Hematopoietic multipotent progenitor cell treated with erythropoietin and hydrocortisone succinate and interleukin-3 and kit ligand, for 15 days (in vitro differentiated cells): Measurements from ENCODE around the gene SSH2.
"Not testable (repeated sequence)": the region's sequence is repeated elsewhere in the genome, so short reads cannot be mapped to it uniquely, and the experiment has no call there.

Source experiments
- DNase-seq: peaks from one replicate; pipeline ENCODE4 v3.0.0-alpha.2; 2015; ENCODE audit warnings: low spot score

SSH2 gene

DNA sequence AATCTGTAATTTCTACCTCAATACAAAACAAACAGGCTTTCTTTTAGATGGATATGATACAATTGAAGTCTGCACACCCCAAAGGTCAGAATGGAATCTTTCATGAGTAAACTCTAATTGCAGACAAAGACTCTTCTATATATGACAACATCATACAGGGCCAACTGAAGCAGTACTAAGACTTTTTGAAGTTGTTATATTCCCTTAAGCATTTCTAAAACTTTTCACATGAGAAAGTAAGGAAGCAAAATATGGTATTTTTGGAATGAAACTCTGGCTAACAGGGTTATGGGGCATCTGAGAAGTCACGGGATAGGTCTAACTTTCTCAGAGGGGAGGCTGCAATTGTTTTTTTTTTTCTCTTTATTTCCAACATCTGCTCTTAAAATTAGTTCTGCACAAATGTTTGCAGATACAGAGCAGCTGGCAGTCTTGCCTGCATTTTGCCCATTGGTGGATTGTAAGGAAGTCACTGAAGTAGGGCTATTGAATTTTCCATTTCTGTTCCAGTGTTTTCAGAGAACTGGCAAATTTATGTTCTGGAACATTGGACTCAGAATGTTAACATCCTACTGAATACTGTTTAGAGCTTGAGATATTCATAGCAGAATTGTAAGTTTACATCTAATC is 59.1 kb downstream of the SSH2 start:
- DNase-seq: no peak

DNA sequence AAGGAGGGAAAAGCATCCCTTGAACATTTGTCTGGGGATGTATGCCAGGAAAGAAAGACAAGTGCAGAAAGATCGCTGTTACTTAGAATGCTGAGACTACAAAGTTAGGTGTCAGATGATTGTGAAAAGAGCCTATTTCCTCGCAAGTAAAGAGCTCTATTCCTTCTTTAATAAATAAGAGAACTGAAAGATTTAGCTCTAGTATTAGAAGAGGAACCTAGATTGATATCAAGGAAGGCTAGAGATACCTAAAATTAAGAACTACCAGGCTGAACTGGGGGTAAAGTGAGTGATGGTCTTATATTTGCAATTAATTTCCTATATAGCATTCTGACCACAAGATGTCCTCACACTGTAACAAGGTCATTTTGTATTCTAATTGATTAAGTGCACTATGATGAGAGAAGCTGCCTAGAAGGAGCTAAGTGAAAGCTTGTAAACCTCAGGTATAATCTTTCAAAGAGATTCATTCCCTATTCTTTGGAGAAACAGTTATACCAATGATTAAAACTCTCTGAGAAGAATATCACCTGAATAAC is 62.3 kb downstream of the SSH2 start:
- DNase-seq: no peak

DNA sequence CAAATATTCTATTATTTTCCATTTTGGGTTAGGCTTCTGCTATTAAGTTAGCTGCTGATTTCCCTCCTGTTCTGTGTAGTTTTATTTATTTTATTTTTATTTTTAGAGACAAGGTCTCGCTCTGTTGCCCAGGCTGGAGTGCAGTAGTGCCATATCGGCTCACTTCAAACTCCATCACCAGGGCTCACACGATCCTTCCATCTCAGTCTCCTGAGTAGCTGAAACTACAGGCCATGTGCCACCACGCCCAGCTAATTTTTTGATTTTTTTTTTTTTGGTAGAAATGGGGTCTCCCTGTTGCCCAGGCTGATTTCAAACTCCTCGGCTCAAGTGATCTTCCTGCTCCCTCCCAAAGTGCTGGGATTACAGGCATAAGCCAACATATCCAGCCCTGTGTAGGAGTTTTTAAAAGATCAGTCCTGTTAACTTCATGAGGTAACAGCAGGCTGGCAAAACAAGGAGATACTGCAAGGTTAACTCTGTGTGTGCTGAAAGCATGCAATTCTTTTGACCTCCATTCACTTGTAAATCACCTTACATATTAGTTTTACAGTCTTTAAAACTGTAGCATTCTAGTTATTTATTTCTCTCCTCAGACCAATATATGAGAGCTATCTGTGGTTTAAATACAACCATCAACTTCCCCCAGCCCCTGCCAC is 63.2 kb downstream of the SSH2 start:
- no peak for DNase-seq

DNA sequence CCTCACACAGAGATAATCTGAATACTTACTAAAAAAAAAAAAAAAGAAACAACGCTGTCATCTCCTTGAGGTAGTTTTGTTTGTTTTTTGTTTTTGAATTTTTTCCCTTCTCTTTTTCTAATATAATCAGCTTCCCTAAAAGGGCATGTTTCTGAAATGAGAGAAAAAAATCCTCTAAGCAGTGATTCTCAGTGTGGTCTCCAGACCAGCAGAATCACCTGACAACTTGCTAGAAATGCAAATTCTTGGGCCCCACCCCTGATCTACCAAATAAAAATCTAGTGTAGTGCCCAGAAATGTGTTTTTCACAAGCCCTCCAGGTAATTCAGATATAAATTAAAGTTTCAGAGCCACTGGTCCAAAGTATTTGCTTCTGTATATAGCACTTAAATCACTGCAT is 65.4 kb downstream of the SSH2 start:
- DNase-seq: no peak

DNA sequence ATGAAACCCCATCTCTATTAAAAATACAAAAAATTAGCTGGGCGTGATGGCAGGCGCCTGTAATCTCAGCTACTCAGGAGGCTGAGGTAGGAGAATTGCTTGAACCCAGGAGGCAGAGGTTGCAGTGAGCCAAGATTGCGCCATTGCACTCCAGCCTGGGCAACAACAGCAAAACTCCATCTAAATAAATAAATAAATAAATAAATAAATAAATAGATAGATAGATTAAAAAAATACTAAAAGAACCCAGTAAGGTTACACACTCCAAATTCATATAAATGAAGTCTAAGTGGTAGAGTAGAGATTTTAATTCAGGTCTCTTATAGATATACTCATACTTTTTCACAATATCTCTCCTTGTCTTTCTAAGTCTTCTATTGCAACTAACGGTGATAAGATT is 65.9 kb downstream of the SSH2 start:
- DNase-seq: not testable (repeated sequence)

DNA sequence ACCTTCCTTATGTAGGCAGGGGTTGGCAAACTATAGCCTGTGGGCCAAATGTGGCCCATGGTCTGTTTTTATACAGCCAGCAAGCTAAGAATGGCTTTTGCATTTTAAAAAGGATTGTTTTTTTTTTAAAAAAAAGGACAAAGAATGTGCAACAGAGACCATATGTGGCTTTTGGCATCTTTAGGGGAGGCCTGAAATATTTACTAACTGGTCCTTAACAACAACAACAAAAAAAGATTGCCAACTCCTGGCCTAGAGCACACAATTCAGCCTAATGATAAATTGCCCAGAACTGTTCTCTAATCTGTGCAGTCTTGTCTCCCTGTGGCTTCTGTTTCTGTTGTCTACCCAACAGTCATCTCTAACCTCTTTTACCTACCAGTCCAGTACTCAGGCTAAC is 67.1 kb downstream of the SSH2 start:
- DNase-seq: no peak

DNA sequence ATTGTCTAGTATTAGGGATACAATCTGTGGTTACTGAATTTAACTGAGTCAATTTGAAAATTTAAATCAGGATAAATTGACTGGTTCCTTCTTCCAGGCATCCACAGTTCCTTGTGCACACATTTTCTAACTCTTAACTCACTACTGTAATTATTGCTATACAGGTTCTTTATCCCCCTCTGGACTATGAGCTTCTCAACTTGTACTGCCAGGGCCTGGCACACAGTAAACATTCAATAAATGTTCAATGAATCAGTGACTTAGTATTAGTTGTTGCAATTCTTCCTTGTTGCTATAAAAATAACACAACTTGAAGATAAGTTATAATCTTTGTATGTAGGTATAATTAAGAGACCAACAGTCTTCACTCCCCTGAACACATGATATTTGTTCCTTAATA is 67.9 kb downstream of the SSH2 start:
- DNase-seq: no peak

DNA sequence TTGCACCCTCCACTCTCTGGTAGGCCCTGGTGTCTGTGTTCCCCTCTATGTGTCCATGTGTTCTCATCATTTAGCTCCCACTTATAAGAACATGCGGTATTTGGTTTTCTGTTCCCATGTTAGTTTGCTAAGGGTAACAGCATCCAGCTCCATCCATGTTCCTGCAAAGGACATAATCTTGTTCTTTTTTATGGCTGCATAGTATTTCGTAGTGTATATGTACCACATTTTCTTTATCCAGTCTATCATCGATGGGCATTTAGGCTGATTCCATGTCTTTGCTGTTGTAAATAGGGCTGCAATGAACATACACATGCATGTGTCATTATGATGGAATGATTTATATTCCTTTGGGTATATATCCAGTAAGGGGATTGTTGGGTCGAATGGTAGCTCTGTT is 70.6 kb downstream of the SSH2 start:
- DNase-seq: not testable (repeated sequence)

DNA sequence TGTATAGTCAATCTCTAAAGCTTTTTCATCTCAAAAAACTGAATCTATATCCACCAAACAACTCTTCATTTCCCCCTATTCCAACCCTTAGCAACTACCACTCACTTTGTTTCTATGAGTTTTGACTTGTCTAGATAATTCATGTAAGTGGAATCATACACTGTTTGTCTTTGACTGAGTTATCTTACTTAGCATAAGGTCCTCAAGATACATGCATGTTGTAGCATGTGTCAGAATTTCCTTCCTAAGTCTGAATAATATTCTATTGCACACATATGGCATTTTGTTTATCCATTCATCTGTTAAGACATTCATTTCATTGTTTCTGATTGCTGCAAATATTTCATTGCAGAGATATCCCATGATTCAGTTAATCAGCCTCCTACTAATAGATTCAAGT is 72.2 kb downstream of the SSH2 start:
- DNase-seq: no peak

DNA sequence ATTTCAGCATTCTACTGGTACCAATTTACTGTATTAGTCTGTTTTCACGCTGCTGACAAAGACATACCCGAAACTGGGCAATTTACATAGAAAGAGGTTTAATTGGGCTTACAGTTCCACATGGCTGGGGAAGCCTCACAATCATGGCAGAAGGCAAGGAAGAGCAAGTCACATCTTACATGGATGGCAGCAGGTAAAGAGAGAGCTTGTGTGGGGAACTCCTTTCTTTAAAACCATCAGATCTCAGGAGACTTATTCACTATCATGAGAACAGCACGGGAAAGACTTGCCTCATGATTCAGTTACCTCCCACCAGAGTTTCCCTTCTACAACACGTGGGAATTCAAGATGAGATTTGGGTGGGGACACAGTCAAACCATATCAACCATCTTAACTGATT is 72.9 kb downstream of the SSH2 start:
- not testable (repeated sequence) for DNase-seq

DNA sequence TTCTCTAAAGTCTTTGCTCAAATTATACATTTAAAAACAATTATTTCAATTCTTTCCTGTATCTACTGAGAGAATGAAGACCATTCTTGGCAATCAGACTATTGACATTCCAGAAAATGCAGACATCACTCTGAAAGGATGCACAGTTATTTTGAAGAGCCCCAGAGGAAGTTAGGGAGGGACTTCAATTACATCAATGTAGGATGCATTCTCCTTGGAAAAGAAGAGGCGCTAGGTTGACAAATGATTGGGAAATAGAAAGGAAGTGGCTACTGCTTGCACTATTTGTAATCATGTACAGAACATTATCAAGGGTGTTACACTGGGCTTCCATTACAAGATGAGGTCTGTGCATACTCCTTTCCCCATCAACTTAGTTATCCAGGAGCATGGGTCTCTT is 74.3 kb downstream of the SSH2 start:
- no peak for DNase-seq

DNA sequence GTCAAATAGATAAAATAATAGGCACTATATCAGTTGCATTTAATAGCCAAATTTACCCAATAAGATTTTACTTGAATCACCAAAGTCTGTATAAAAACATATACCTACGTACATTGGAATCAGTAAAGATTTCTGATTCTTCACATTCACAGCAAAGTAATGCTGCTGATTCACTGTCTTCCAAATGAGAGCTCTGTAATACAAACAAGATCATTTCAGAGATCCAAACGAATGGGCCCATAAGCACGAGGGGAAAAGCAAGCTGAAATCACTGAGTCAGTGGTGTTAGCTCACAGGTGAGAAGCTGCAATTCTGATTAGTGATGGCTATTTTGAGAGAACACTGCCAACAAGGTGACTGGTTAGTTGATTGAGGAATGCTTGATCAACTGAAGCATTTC is 81.3 kb downstream of the SSH2 start:
- DNase-seq: no peak

DNA sequence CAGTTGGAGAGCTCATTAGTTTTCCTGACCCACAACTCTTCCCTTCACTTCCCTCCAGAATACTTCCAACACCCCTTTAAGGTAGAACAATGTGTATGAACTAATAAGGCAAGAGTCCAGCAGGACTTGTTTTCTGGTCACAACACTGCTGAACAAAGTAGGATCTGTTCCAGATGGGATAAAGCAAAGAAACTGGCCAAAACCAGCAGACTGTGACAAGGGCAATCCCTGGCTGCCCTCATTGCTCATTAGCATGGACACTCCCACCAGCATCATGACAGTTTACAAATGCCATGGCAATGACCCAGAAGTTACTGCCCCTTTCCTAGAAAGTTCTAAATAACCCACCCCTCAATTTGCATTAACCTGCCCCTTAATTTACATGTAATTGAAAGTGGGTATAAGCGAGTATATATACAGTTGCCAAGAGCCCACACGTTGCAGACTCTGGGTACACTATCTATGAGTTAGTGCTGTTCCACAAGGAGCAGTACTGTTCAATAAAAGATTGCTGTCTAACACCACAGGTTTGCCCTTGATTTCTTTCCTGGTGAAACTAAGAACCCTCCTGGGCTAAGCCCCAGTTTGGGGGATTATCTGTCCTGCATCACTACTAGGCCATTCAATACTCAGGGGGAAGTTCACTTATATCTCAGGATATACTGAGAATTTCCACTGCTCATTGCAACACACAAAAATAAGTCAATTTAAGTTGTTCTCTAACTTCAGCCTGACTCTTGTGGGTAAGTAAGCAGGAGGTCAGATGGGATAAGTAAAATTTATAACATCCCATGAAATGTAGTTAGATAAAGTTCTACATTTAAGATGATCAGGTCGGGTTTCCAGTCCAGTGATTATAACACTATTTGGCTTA is 82.3 kb downstream of the SSH2 start:
- DNase-seq: no peak

DNA sequence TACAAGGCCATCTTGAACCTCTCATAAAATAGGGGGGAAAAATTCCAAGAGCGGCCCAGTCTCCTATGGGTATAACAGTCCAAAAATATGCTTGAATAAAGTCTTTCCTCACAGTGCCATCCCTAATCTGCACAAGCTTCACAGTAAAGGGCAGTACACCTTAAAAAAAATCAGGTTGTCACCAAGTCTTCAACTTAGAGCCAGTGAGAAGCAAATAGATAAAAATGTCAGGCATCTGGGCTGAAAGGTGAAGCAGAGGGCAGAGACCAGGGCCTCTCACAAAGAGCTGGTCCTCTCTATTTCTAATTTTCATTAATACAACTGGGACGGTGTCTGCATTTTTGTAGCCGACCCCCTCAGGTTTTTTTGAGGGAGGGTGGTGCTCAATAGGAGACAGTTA is 82.9 kb downstream of the SSH2 start:
- DNase-seq: no peak

DNA sequence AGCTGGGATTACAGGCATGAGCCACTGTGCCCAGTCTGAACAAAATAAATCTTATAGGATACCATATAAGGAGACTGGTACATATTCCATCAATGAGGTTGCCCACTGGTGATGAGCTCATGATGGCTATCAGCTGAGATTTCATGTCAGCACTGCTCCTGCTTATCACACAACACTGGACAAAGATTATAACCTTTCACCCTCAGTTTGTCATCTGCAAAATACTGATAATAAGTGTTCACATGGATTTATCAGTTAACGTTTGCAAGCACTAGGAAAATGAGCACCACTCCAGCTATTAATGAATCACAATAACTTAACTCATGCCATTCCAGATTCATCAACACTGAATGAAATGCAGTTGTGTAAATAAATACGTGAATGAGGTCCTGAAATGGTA is 83.7 kb downstream of the SSH2 start:
- no peak for DNase-seq

DNA sequence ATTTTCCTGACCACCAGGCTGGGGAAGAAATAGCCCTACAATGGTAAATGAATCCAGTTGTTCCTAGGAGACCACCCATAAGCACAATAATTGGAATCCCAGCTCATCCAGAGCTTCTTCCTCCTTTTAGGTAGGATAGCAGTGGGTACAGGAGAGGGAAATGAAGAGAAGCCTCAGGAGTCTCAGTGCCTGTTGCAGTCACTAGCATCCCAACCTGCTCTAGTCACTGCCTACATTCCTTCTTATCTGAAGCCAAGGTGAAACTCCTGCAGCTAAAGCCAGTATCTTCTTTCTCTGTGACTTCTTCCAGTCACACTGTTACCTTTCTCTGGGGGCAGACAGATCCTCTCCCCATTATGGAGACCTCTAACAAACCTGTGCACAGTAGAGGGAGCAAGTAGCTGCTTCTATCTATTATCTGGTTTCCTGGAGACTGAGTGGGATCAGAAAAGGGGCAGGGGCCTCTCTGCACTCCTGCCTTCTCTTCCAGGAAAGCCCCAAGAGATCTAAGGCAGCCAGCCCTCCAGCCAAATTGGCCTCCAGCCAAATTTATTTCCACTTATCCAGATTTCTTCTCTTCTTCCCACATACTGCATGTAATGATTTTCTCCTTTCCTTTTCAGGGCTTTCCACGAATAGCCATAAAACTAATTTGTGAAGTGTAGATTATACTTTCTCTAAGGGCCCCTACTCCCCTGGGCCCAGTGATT is 85.5 kb downstream of the SSH2 start:
- DNase-seq: no peak

DNA sequence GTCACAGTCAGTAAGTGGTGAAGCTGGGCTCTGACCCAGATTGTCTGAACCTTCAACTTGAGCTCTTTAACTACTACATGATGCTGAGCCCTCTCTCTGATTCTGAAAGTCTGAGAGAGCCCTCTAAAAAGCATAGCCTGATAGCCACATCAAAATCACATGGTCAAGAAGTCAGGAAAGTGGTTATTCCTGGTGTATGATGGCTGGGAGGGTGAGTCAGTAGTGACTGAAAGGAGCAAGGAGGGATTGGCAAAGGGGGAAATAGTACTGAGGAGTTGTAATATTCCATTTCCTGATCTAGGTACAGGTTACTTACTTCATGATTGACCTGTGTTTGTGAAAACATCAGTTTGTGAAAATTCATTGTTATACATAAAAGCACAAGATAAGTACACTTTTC is 89.1 kb downstream of the SSH2 start:
- no peak for DNase-seq

DNA sequence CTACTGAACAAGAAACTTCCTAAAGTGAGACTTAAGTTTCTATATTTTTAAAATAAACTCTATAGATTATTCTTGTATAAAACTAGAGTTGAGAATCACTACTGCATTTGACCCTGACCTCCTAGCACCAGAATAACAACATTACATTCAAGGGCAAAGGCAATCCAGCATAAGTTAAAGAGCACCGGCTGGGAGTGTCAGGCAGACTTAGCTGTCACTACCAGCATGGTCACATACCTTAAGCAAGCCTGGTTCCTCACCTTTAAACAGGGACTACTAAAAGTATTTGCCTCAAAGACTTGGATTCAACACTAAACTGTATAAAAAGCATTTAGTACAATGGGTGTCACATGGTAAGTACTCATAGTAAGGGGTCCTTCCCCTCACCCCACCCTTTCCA is 90.4 kb downstream of the SSH2 start:
- no peak for DNase-seq

DNA sequence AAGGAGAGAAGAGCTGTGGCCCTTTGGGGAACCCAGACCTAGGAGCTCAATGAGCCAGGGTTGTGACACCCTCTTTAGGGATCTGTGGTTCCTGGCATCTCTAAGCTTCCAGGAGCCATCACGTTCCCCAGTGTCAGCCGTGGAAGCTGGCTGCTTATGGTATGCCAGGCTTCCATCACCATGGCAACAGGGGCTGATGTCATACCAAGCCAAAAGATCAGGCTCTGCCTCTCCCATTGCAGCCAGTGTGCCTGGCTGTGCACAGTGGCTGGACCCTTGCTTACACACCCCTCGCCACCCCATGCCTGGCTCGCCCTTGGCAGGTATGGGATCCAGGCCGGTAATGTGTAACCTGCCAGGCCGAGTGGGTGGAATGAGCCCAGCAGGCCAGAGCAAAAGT is 91.1 kb downstream of the SSH2 start:
- no peak for DNase-seq

DNA sequence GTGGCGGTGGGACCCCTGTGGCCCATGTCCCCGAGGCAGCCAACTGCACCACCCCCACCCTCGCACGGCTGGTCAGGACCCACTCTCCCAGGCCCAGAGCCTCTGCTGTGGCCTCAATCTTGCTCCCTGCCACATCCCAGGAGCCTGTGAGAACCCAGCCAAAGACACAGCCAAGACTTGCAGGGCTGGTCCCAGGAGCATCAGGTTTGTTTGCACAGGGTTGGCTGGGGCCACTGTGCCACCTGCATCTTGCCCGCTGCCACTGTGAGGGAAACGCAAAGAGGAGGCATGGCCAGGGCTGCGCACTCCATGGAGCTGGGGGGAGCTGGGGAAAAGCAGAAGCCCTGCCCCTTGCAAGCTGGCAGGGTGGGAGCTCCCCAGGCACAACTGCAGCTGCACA is 92.5 kb downstream of the SSH2 start:
- no peak for DNase-seq

DNA sequence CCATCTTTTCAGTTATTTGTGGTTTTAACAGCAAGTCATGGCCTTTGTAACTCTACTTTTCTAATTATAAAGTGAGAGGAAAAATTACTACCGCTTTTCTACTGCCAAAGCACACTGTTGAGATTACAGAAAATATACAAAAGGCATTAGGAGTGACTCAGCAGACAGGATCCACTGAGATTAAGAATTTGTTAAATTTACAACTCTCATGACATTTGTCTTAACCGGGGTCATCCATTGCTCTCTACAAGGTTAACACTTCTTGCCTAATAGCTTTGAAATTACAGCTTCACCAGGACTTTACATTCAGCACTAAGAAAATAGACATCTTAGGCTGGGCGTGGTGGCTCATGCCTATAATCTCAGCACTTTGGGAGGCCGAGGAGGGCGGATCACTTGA is 93.4 kb downstream of the SSH2 start:
- DNase-seq: no peak
